Iris pigment epithelial cell (primary cell): ENCODE data around the gene FAM3D.

Experiments used
- DNase-seq: peaks from one replicate; pipeline ENCODE4 v3.0.0-alpha.2; 2011; ENCODE audit warnings: low read depth

The FAM3D gene

DNA sequence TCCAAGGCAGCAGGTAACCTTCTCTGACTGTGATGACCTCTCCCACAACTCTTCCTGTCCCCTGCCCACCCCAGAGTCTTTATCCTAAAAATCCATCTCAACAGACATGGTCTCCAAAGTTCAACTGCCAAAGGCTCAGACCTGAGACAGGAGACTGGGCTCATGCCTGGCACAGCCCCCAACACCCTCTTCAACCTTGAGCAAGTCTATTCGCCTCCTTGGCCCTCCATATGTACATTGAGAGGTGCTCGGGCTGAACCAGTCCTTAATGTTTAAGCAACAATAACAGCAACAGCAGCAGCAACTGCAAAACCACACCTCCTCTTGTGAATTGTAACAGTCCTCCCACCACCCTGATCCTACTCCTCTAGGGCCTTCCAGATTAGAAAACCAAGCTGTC lies 9.9 kb downstream of the FAM3D start:
- DNase-seq, result no peak

DNA sequence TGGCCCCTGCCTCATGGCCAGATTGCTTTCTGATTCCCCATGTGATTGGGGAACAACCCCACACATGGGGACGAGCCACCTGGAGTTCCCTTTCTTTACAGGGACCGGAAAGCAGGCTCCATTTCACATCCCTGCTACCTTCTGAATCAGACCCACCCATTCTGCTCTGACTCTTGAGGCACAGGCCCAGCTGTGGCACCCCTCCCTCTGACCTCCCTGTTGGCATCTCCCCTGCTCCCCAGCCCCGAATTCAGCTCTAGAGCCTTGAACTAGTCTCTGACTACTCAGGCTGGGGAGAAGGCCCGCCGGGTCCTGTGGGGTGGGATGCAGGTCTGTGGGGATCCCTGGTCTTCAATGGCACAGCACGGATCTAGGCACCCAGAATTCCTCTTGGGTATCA lies 12.1 kb downstream of the FAM3D start:
- no peak for DNase-seq

- no peak for DNase-seq
Observed at GRCh38 chr3:58652624-58653023, 13.9 kb downstream of the FAM3D start.

DNA sequence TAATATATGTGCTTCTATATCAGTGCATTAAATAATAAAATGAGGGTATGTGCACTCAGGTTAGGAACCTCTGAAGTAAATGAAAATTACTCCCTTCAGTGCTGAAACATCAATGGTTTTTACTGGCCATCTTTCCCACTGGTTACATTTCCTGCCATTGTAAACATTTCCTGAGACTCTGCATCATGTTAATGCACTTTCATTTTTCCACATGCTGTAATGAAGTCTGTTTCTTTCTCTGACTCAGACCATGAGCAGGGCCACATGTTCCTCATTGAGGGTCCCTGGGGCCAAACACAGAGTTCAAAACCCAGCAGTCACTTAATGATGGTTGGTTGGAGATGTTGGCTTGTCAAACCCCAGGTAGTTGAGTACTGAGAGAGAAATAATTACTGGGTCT lies 15.3 kb downstream of the FAM3D start:
- peak; percentile 12 for DNase-seq

DNA sequence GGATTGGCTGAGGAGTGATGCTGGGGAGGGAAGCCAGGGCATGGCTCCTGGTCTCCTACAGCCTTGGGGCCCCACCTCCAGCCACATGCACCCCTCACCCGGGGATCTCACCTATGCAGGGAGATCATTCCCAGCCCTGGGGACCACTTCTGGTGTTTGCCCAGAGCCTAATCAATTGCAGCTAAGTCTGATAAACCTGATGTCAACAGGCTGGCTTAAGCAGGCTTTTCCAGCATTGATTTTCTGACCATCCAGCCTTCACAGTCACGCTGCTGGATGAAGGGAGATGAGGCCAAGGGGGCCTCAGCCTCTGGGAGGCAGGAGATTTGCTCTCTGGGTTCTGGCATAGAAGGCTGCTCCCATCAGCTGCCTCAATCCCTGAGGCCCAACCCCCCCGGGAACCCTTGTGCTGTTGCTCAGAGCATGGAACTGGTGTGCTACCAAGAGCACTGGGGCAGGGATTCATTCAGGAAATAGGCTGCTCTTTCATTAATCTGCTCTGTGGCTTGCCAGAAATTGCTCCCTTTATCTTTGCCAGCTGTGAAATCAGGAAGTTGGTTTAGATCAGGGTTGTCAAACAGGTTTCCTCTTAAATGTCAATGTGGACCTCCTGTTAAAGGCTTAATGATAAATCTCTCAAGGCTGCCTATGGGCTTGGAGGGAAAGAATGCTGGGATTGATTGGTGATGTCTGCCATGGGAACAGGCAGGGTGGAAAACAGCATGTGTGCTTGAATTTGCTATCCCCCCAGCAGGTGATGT lies 19.0 kb downstream of the FAM3D start:
- DNase-seq, result peak; percentile 9

DNA sequence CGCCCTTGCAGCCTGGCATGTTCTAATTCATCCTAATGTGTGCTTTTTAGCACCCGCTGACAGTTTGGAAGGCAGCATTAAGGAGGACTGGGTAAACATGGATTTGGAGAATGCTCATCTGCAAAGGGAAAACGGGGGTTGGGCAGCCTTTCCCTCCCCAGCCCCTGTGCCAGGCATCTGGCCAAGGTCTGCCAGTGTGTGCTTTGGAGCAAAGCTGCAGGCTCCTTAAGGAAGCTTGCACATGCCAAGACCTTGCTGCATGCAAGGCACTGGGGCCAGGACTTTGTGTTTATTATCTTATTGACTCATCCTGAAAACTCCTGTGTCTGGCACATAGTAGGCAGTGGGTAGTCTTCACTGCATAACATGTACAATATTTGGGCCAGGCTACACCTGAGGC lies 20.1 kb downstream of the FAM3D start:
- peak; percentile 9 for DNase-seq

DNA sequence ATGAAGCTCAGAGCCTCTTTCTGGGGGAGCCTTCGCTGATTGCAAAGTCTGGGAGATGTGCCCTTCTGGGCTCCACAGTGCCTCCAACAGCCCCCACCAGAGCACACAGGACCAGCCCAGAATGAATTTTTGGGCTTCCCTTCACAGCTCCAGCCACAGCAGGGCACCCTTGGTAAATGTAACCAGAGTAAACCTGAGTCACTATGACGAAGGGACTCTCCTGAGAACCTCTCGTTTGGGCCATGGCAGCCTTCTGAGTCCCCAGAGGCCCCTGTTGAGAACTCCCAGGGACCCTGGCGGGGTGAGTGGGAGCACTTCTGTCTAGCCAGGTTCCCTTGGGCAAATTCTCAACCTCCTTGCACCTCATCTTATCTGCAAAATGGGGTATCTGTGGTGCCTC lies 20.8 kb downstream of the FAM3D start:
- DNase-seq, result no peak

DNA sequence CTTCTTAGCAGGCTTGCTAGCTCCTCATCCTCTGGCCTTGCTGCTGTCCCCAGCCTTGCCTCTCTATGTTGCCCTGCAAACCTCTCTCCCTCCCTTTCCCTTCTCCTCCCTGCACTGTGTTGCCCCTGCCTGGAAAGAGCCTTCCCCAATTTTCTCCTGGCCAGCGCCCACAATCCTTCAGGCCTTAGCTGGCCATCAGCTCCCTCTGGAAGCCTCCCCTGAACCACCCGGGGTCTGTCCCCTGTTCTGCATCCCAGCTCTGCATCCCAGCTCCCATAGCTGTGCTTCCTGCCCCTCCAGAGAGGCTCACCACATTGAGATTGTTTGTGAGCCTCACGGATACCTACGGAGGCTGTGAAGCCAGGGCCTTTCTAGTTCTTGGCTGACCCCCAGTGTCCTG lies 23.7 kb downstream of the FAM3D start:
- no peak for DNase-seq

DNA sequence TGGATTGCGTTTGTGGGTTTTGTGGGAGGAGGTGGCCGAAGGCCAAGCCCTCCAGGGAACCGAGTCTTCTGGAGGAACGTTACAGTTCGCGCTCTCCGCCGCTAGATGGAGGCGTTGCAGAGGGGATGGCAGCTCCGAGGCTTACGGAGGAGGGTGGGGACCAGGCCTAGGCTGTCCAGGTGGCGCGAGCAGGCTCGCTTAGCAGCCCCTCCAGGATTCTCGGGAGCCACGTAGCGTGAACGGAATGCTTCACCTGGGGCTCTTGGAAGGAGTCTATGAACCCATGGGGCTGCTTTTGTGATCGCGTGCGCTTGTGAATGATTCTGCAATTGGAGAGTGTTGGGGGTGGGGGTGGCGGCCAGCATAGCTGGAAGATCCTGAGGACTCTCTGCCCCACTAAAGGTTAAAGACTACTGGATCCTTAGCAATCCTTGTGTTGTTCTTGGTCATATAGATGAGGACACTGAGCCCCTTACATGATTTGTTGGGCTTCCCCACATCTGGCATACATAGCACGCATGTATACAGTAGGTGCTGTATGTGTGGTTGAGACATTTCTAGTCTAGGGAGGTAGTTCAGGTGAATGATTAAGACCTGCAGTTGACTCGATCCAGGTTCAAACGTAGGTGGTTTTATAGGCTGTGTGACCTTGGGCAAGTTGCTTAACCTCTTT lies 25.7 kb downstream of the FAM3D start:
- DNase-seq, result peak; percentile 70

DNA sequence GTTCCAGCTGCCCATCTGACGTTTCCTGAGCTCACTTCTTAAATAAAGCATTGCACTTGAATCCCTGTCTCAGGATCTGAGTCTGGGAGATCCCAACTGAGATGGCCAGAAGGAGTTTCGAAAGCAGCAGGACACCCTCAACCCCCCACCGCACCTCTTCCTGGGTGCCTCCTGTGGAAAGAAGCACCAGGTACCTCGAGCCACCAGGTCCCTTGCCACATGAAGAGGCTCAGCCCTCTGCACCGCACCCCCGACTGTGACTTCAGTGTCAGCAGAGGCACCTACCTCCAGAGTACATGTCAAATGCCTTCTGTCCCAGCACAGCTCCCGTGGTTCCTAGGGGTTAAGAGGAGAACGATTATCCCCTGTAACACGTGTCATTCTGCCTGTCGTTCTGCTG lies 26.7 kb downstream of the FAM3D start:
- no peak for DNase-seq

DNA sequence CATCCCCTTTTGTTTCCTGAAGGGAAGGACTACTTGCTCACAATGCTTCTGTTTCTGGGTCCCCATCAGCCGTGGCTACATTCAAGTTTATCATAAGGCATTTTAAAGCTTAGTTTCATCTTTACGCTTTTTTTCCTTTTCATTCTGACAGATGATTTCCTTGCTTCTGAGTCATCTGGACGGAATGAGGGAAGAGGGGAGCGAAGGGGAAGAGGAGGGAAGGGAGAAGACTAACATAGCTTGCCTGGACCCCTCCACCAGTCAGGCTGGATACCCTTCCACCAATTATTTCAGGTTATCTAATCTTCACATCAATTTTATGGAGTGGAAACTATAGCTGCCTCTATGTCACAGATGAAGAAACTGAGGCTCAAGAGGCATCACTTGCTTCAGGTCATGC lies 27.6 kb downstream of the FAM3D start:
- peak; percentile 30 for DNase-seq

- no peak for DNase-seq
Observed at GRCh38 chr3:58638591-58638990, 28.0 kb downstream of the FAM3D start.

DNA sequence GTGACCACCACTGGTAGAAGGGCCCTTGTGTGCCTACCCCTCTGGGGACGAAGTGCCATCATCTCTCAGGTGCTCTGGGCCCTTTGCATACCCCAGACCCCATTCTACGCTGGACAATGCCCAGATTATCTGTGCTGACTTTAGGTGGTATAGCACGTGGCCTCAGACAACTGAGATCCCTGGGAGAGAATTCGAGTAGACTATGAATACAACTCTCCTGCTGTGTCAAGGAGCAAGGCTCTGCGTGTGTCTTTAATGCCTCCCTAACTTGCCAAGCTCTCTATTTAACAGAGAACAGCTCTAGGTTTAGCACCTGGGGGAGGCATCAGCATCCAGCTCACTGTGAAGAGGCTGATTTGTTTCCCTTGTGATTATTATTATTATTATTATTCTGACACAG lies 29.1 kb downstream of the FAM3D start:
- no peak for DNase-seq

- DNase-seq, result no peak
Observed at GRCh38 chr3:58635371-58636285, 30.9 kb downstream of the FAM3D start.

DNA sequence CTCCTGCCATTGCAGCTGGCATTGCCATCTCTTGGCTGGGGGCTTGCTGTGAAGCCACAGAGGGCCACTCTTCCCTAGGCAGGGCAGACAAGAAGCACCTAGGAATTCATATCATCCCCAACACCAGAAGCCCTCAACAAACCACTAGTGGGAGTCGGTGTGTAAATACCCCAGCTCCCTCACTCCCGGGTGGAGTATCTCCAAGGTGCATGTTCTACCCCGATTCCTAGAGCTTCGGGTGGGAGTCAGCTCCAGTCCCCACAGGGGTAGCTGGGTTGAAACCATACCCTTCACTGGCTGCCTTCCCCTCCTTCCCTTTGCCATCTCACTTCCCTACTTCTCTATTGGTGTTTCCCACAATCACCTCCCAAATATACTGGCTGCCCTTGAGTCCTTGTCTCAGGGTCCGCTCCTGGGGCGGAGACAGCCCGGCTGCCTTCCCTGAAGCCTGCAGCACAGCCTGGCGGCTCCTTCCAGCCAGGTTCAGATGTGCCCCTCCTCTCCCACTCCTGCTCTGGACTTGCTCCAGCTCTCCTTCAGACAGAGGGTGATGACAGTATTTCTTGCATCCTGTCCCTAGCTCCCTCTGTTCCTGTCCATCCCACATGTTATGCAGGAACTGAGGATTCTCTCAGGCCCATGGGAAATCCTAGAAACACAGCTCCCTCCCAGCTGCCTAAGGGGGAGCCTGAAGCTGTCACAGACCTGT lies 33.3 kb downstream of the FAM3D start:
- DNase-seq, result no peak

- no peak for DNase-seq
Observed at GRCh38 chr3:58631742-58632141, 34.8 kb downstream of the FAM3D start.

GRCh38 chr3:58630710-58631092 lies 35.9 kb downstream of the FAM3D start:
- DNase-seq, result no peak

DNA sequence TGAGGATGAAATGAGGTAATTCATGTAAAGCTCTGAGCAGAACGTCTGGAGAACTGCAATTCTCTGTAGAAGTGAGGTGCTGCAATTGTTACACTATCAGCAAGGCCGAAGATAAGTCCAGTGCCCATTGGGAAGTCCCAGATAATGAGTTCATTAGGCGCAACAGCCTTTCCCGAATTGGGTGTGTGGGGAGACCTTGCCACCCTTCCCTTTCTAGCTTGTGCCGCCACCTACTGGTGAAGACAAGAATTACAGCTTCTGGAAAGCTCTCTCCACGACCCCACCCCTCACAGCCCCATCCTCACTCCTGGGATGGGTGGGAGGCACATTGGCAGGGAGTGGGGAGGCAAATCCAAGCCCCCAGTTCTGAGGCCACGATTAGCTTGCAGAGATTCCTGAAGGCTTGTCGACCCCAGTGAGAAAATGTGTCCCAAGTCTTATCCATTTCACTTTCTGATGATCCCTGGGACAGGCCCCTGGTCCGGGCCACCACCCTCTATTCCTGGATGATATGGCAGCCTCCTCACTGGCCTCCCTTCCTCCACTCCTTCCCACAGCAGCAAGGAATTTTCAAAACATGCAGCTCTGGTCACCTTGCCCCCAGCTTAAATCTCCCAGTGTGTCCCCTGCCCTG lies 36.4 kb downstream of the FAM3D start:
- peak; percentile 59 for DNase-seq

GRCh38 chr3:58629629-58630028 lies 36.9 kb downstream of the FAM3D start:
- no peak for DNase-seq

DNA sequence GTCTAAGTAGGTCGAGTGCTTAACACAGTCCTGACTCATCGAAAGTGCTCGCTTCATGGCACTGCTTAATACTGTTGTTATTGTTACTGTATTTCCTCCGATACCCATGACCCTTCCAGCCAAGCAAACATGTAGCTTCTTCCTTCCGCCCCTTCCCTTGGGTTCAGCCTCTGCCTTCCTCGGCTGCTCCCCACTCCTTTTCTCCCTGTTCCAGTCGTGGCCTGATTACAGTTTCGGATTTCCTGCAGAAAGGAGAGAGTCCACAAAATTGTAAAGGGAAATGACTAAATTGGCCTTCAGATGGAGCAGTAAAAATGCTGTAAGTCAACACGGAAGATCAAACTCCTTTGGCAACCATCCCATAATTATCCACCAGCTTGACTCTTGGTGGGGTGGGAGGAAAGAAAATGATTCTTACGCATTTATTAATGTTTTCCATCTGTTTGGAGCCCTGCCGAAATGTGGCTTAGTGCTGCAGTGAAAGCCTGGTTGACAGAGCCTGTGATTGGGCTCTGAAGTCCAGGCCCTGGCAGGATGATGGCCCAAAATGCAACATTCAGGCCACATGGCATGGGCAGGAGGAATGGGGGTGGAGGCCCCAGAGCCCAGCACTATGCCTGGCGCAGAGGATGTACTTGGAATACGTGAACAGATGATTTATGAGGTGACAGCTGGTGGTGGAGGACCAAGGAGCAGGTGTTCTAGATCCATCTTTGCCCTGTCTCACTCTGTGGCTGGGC lies 37.6 kb downstream of the FAM3D start:
- DNase-seq, result peak; percentile 92

- peak; percentile 16 for DNase-seq
Observed at GRCh38 chr3:58627941-58628340, 38.6 kb downstream of the FAM3D start.
